Activated CD8-positive, alpha-beta memory T cell treated with anti-CD3 and anti-CD28 coated beads, Interleukin-2, amount 10 ng/mL, durations not matched to agents 7 days and 5 days (primary cell): ENCODE results near the gene CLMP. TPM values are rescaled to one million over a fixed set of nuclear protein-coding genes. Genes with fewer than 3 reads are reported as not detected.

Experiments used
- ATAC-seq: fragments of 150-1000 bp; cut with Tn5 transposase; one replicate; pipeline ENCODE4 v1.10.0; 2021; ENCODE audit warnings: moderate library complexity
- CTCF ChIA-PET: fragments of 350-600 bp; sonication (Branson Sonifier 250); formaldehyde crosslinking; loops from one replicate; lab custom pipeline; 2021; ENCODE audit warnings: antibody characterized with exemption; lab: Charles Lee
- DNase-seq: peaks from one replicate; pipeline ENCODE4 v3.0.0-alpha.2; 2020
- H3K27ac Mint-ChIP-seq: one replicate; pipeline ENCODE4 v1.8.0; 2021; ENCODE audit warnings: mild to moderate bottlenecking, mixed read lengths
- H3K27me3 Mint-ChIP-seq: one replicate; pipeline ENCODE4 v1.8.0; 2021; ENCODE audit warnings: mixed read lengths
- H3K36me3 Mint-ChIP-seq: one replicate; pipeline ENCODE4 v1.8.0; 2021; ENCODE audit warnings: mild to moderate bottlenecking, mixed read lengths
- H3K4me1 Mint-ChIP-seq: one replicate; pipeline ENCODE4 v1.8.0; 2021; ENCODE audit warnings: mixed read lengths
- H3K4me3 Mint-ChIP-seq: one replicate; pipeline ENCODE4 v1.8.0; 2021; ENCODE audit warnings: mild to moderate bottlenecking, moderate library complexity, mixed read lengths
- H3K9me3 Mint-ChIP-seq: one replicate; pipeline ENCODE4 v1.8.0; 2022; ENCODE audit warnings: low read depth, mixed read lengths
- total RNA-seq, 2 experiments: library from RNA; stranded (reverse); gene quantifications; one replicate each; pipeline ENCODE4 v1.2.3, GENCODE V29; 2021

Gene CLMP
- total RNA-seq, 2 experiments from 2014 or later = 0.58 TPM; not detected in 1

GRCh38 chr11:123181767-123182500 is 13.1 kb downstream of the CLMP start:
- CTCF ChIA-PET = no interaction called here

GRCh38 chr11:123181075-123181474 is 14.0 kb downstream of the CLMP start:
- DNase-seq (no peak), ATAC-seq (no peak)
- no peak overlapping the region for H3K27ac Mint-ChIP-seq
- H3K4me3 Mint-ChIP-seq = no peak overlapping the region
- peaks cover 32% of the 10 kb centered on the region for H3K27me3 Mint-ChIP-seq
- peaks cover 10% of the 10 kb centered on the region for H3K4me1 Mint-ChIP-seq
- CTCF ChIA-PET = no interaction called here
- no peaks in the 10 kb centered on the region for H3K36me3 Mint-ChIP-seq
- H3K9me3 Mint-ChIP-seq = no peaks in the 10 kb centered on the region

More at GRCh38 chr11:123181767-123182500, 13.1 kb downstream of the CLMP start:
- H3K9me3 Mint-ChIP-seq = no peaks in the 10 kb centered on the region
- no peak for ATAC-seq
- no peak overlapping the region for H3K27ac Mint-ChIP-seq
- H3K4me3 Mint-ChIP-seq = no peak overlapping the region
- no peaks in the 10 kb centered on the region for H3K36me3 Mint-ChIP-seq
- H3K27me3 Mint-ChIP-seq = peaks cover 35% of the 10 kb centered on the region
- peaks cover 7% of the 10 kb centered on the region for H3K4me1 Mint-ChIP-seq
- DNase-seq = no peak

- ATAC-seq (no peak), DNase-seq (no peak)
- Mint-ChIP-seq H3K27ac (no peak overlapping the region), H3K4me3 (no peak overlapping the region), H3K9me3 (no peaks in the 10 kb centered on the region), H3K4me1 (peaks cover 10% of the 10 kb centered on the region), H3K36me3 (no peaks in the 10 kb centered on the region), H3K27me3 (peaks cover 29% of the 10 kb centered on the region)
- CTCF ChIA-PET = interaction anchor here (1.7 kb wide), 1 partner anchor 67 kb away, joined by 4 read pairs; no protein-coding TSS in a partner anchor
These were observed 14.5 kb downstream of the CLMP start for GRCh38 chr11:123180574-123180973.

- DNase-seq = no peak
- H3K36me3 Mint-ChIP-seq = no peaks in the 10 kb centered on the region
- H3K9me3 Mint-ChIP-seq = no peaks in the 10 kb centered on the region
- ATAC-seq = no peak
- no peak overlapping the region for H3K27ac Mint-ChIP-seq
- no peak overlapping the region for H3K4me3 Mint-ChIP-seq
- H3K27me3 Mint-ChIP-seq = peaks cover 28% of the 10 kb centered on the region
- peaks cover 10% of the 10 kb centered on the region for H3K4me1 Mint-ChIP-seq
- CTCF ChIA-PET = interaction anchor here (0.9 to 1.7 kb wide), 2 partner anchors 15 to 67 kb away, joined by 3 to 4 read pairs; no protein-coding TSS in a partner anchor
These were observed 14.9 kb downstream of the CLMP start for GRCh38 chr11:123180166-123180565.

GRCh38 chr11:123179586-123179985 is 15.5 kb downstream of the CLMP start:
- DNase-seq (no peak), ATAC-seq (no peak)
- CTCF ChIA-PET = interaction anchor here (0.9 to 2.2 kb wide), 3 partner anchors 15 to 82 kb away, joined by 3 to 8 read pairs (median 4); no protein-coding TSS in a partner anchor
- peaks cover 10% of the 10 kb centered on the region for H3K4me1 Mint-ChIP-seq
- H3K4me3 Mint-ChIP-seq = no peak overlapping the region
- H3K27ac Mint-ChIP-seq = no peak overlapping the region
- no peaks in the 10 kb centered on the region for H3K9me3 Mint-ChIP-seq
- H3K27me3 Mint-ChIP-seq = peaks cover 22% of the 10 kb centered on the region
- no peaks in the 10 kb centered on the region for H3K36me3 Mint-ChIP-seq

GRCh38 chr11:123178186-123178585 is 16.9 kb downstream of the CLMP start:
- Mint-ChIP-seq H3K9me3 (no peaks in the 10 kb centered on the region), H3K36me3 (no peaks in the 10 kb centered on the region), H3K27me3 (peaks cover 17% of the 10 kb centered on the region), H3K4me3 (no peak overlapping the region), H3K4me1 (peaks cover 3% of the 10 kb centered on the region), H3K27ac (no peak overlapping the region)
- CTCF ChIA-PET = interaction anchor here (2.2 kb wide), 1 partner anchor 83 kb away, joined by 8 read pairs; no protein-coding TSS in a partner anchor
- ATAC-seq = no peak
- DNase-seq = no peak

GRCh38 chr11:123176785-123177184 is 18.3 kb downstream of the CLMP start:
- ATAC-seq (no peak), DNase-seq (no peak)
- Mint-ChIP-seq H3K4me1 (peaks cover 3% of the 10 kb centered on the region), H3K27ac (no peak overlapping the region), H3K4me3 (no peak overlapping the region), H3K9me3 (no peaks in the 10 kb centered on the region), H3K36me3 (no peaks in the 10 kb centered on the region), H3K27me3 (peaks cover 7% of the 10 kb centered on the region)
- CTCF ChIA-PET = interaction anchor here (0.7 to 1.8 kb wide), 4 partner anchors 10 to 84 kb away, joined by 3 to 7 read pairs (median 3); no protein-coding TSS in a partner anchor

GRCh38 chr11:123174196-123175183 is 20.6 kb downstream of the CLMP start:
- peaks cover 3% of the 10 kb centered on the region for H3K4me1 Mint-ChIP-seq
- no peaks in the 10 kb centered on the region for H3K36me3 Mint-ChIP-seq
- peaks cover 10% of the 10 kb centered on the region for H3K27me3 Mint-ChIP-seq
- H3K27ac Mint-ChIP-seq = no peak overlapping the region
- CTCF ChIA-PET = interaction anchor here (1.3 to 1.8 kb wide), 2 partner anchors 73 to 87 kb away, joined by 3 to 5 read pairs; no protein-coding TSS in a partner anchor
- no peak for DNase-seq
- ATAC-seq = no peak
- no peaks in the 10 kb centered on the region for H3K9me3 Mint-ChIP-seq
- H3K4me3 Mint-ChIP-seq = no peak overlapping the region

- no peaks in the 10 kb centered on the region for H3K36me3 Mint-ChIP-seq
- H3K4me3 Mint-ChIP-seq = no peak overlapping the region
- DNase-seq (no peak), ATAC-seq (no peak)
- H3K27ac Mint-ChIP-seq = no peak overlapping the region
- CTCF ChIA-PET = interaction anchor here (1.3 kb wide), 1 partner anchor 73 kb away, joined by 5 read pairs; no protein-coding TSS in a partner anchor
- H3K27me3 Mint-ChIP-seq = peaks cover 12% of the 10 kb centered on the region
- H3K9me3 Mint-ChIP-seq = no peaks in the 10 kb centered on the region
- peaks cover 3% of the 10 kb centered on the region for H3K4me1 Mint-ChIP-seq
These were observed 21.2 kb downstream of the CLMP start for GRCh38 chr11:123173856-123174186.

- H3K4me1 Mint-ChIP-seq = peaks cover 3% of the 10 kb centered on the region
- H3K36me3 Mint-ChIP-seq = no peaks in the 10 kb centered on the region
- H3K9me3 Mint-ChIP-seq = no peaks in the 10 kb centered on the region
- no peak overlapping the region for H3K4me3 Mint-ChIP-seq
- DNase-seq (no peak), ATAC-seq (no peak)
- H3K27ac Mint-ChIP-seq = no peak overlapping the region
- CTCF ChIA-PET = interaction anchor here (1.3 kb wide), 1 partner anchor 74 kb away, joined by 5 read pairs; no protein-coding TSS in a partner anchor
- peaks cover 13% of the 10 kb centered on the region for H3K27me3 Mint-ChIP-seq
These were observed 21.8 kb downstream of the CLMP start for GRCh38 chr11:123173040-123173855.

- ATAC-seq = no peak
- no peaks in the 10 kb centered on the region for H3K36me3 Mint-ChIP-seq
These were observed 24.1 kb downstream of the CLMP start for GRCh38 chr11:123170929-123171328.

GRCh38 chr11:123169821-123170220 is 25.2 kb downstream of the CLMP start:
- Mint-ChIP-seq H3K4me3 (no peak overlapping the region), H3K27me3 (peaks cover 7% of the 10 kb centered on the region), H3K9me3 (no peaks in the 10 kb centered on the region), H3K27ac (no peak overlapping the region), H3K4me1 (no peaks in the 10 kb centered on the region), H3K36me3 (no peaks in the 10 kb centered on the region)
- DNase-seq (no peak), ATAC-seq (no peak)
- CTCF ChIA-PET = no interaction called here

More at GRCh38 chr11:123170929-123171328, 24.1 kb downstream of the CLMP start:
- Mint-ChIP-seq H3K4me3 (no peak overlapping the region), H3K4me1 (no peaks in the 10 kb centered on the region), H3K27me3 (peaks cover 9% of the 10 kb centered on the region), H3K27ac (no peak overlapping the region), H3K9me3 (no peaks in the 10 kb centered on the region)
- CTCF ChIA-PET = no interaction called here
- no peak for DNase-seq
